ENCODE data around the gene MOGAT1.
"Not testable (repeated sequence)": the region's sequence is repeated elsewhere in the genome, so short reads cannot be mapped to it uniquely, and the experiment has no call there.

MOGAT1 gene

GRCh38 chr2:222738809-222739208 is 67.4 kb downstream of the MOGAT1 start:
- DNase-seq (ENCODE audit: low read depth): no peak

DNA sequence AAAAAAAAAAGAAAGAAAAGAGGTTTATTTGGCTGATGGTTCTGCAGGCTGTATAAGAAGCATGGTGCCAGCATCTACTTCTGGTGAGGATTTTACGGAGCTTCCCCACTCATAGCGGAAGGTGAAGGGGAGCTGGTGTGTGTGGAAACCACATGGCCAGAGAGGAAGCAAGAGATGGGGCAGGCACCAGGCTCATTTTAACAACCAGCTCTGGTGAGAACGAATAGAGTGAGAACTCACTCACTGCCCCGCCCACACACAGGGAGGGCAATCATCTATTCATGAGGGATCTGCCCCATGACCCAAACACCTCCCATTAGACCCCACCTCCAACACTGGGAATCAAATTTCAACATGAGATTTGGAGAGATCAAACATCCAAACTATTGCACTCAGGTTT is 68.5 kb downstream of the MOGAT1 start:
- DNase-seq (ENCODE audit: low read depth): no peak

DNA sequence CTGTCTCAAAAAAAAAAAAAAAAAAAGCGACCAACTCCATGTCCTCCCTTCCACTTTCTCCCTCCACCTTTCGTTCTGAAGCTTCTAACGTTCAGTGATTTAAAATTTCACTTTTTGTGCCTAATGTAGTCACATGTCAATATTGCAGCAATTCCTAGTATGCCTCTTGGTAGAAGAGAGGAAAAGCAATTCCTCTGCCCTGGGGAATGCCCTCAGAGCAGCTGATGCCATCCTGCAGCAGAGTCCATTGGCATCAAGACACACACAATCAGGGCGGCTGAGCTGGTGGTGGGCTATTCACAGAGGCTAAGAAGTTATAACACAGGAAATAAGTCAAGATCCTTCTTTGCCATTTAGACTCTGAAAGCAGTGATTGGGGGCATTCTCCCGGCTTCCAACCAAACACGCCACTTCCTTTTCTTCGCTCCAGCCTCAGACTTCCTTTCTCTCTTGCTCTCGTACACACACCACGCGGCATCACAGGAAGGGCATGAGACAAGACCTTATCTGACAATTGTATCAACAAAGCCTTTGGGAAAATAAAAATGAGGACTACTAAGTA is 71.9 kb downstream of the MOGAT1 start:
- peak; percentile 39 for DNase-seq (ENCODE audit: low read depth)

GRCh38 chr2:222745836-222746559 is 74.5 kb downstream of the MOGAT1 start:
- DNase-seq (ENCODE audit: low read depth): peak; percentile 61

DNA sequence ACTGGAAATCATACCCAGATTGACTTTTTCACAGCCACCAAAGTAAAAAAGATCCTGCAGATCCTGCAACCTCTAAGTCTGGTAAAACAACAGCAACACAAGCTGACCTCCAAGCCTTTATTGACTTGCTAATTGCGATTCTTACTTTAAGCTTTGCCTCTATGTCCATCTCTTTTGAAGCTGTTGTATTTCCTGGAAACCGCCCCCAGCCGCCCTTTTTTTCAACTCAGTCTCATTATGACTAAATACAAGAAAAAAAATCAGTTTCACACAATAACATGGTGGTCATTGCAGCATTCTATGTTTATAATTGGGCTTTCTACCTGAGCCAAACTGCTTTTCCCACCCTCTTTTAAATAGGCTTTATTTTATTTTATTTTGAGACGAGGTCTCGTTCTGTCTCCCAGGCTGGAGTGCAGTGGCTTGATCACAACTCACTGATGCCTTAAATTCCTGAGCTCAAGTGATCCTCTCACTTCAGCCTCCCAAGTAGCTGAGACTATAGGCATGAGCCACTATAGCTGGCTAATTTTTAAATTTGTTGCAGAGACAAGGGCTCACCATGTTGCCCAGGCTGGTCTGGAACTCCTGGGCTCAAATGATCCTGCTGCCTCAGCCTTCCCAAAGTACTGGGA is 76.2 kb downstream of the MOGAT1 start:
- DNase-seq (ENCODE audit: low read depth): no peak

DNA sequence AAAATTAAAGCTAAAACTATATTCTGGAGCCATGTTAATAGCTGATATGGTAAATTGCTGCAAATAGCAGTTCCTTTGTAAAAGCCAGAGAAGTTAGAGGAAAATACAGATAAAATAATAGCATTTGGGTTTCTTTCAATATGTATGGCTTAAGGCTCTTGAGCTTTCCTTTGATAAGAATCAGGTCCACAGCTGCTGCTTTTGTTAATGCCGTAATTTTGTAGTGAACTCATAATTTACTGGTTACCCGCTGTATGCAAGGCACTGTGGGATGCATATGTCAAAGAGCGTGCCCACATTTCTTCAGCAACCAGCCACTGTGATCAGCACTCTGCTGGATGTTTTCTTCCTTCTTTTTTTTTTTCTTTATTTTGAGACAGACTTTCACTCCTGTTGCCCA is 79.1 kb downstream of the MOGAT1 start:
- DNase-seq (ENCODE audit: low read depth): no peak

DNA sequence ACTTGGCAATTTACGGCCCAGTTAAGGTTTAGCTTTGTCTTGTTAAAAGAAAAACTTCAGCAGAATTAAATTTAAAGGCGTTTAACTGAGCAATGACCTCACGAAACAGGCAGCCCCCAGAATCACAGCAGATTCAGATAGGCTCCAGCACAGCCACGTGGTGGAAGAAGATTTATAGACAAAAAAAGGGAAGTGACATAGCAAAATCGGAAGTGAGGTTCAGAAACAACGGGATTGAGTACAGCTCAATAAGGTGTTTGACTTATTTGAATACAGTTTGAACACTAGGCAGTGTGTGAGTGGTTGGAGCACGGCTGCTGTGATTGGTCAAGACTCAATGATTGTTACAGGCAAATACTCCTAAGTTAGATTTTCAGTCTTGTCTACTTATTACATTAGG is 79.8 kb downstream of the MOGAT1 start:
- DNase-seq (ENCODE audit: low read depth): no peak

- peak; percentile 33 for DNase-seq (ENCODE audit: low read depth)
Observed at GRCh38 chr2:222751821-222752719, 80.6 kb downstream of the MOGAT1 start.

GRCh38 chr2:222752746-222753145 is 81.3 kb downstream of the MOGAT1 start:
- no peak for DNase-seq (ENCODE audit: low read depth)

GRCh38 chr2:222753251-222753824 is 81.9 kb downstream of the MOGAT1 start:
- DNase-seq (ENCODE audit: low read depth): peak; percentile 37

GRCh38 chr2:222754324-222754930 is 83.0 kb downstream of the MOGAT1 start:
- DNase-seq (ENCODE audit: low read depth): no peak

DNA sequence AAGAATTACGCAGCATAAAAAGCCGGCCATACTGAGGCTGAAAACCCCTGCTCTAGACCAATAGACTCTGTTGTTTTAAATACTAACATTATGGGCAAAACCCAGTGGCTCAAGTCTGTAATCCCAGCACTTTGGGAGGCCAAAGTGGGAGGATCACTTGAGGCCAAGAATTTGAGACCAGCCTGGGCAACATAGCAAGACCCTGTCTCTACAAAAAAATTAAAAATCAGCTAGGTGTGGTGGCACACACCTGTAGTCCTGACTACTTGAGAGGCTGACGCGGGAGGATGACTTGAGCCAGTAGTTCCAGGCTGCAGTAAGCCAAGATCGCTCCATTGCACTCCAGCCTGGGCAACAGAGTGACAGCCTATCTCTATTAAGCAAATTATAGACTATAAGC is 84.1 kb downstream of the MOGAT1 start:
- DNase-seq (ENCODE audit: low read depth): not testable (repeated sequence)

DNA sequence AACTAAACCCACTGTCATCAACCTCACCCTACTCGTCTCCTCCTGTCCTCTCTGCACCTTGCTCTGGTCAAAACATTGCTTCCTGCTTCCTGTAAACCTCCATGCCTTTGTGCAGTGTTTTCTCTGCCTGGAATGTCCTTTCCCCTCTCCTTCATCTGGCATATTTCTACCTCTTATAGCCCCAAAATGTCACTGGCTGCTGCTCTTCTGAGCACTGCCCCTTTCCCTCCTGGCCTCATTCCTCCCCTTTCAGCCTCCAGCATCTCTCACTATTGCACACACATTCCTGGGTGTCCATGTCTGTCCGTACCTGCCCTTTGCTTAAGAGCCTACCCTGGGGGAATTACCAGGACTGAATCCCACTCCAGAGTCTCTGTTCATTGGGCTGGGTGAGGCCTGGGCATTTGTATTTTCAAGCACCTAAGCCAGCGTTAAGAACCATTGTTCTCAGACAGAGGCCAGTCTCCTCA is 84.9 kb downstream of the MOGAT1 start:
- DNase-seq (ENCODE audit: low read depth): no peak

GRCh38 chr2:222756951-222757650 is 85.6 kb downstream of the MOGAT1 start:
- peak; percentile 73 for DNase-seq (ENCODE audit: low read depth)

All from iris pigment epithelial cell (primary cell).